Right atrium auricular region (tissue), 2 donors: Measurements from ENCODE around the gene GRIK1. TPM values are rescaled to one million over a fixed set of nuclear protein-coding genes. Genes with fewer than 3 reads are reported as not detected.

ENCODE experiments used
- DNase-seq: peaks from one replicate; pipeline ENCODE4 v3.0.0-alpha.2; 2019; ENCODE audit warnings: low spot score
- H3K27ac ChIP-seq, 2 donors: fragments of 200-600 bp; sonication (generic); 1 replicate in 1 of 2; 2 replicates in 1 of 2; pipeline ENCODE4 v1.5.1; 2016 to 2019
- H3K27me3 ChIP-seq, 2 donors: fragments of 200-600 bp; sonication (generic); one replicate each; pipeline versions ENCODE4 v1.5.1 to v1.6.0; 2017 to 2019
- H3K36me3 ChIP-seq: fragments of 200-600 bp; sonication (generic); one replicate; pipeline ENCODE4 v1.5.1; 2016
- H3K4me1 ChIP-seq, 2 donors: fragments of 200-600 bp; sonication (generic); one replicate each; pipeline versions ENCODE4 v1.5.1 to v1.6.0; 2017 to 2019
- H3K4me3 ChIP-seq, 2 donors: fragments of 200-600 bp; sonication (generic); 1 replicate in 1 of 2; 2 replicates in 1 of 2; pipeline ENCODE4 v1.5.1; 2017 to 2019; ENCODE audit warnings: mild to moderate bottlenecking in 1 of 2, moderate library complexity in 1 of 2
- H3K9me3 ChIP-seq, 2 donors: fragments of 200-600 bp; sonication (generic); one replicate each; pipeline ENCODE4 v1.5.1; 2019
- total RNA-seq, 2 donors: library from RNA; depleted of rRNA; stranded (reverse); fragments of >200 nt; gene quantifications; one replicate each; pipeline ENCODE4 v1.1.0, GENCODE V29; 2016
- TF ChIP-seq, protein P1 (sequence below), 2 donors: fragments of 200-600 bp; sonication (generic); IDR thresholded peaks; one replicate each; pipeline ENCODE4 v1.5.1; 2019; ENCODE audit warnings: antibody characterized with exemption in 2 of 2

Gene GRIK1
- total RNA-seq, 2 donors from 2014 or later = not detected

DNA sequence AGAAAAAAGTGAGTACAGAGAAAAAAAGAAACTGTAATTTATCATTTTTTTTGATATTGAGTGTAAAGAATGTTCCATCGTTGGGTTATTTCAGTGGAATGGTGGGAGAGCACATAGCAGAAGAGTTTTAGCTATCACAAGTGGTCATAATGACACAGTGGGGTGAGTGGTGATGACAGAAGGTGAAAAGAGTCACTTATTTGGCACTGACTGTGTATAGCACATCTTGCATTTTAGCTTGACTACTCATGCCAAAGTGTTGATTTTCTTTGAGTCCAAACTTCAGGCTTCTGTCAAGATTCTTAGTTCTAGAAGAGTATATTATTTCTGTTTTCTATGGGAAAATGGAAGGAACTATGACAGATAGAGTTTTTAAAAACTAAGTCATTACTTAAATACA lies 261.2 kb downstream of the GRIK1 start:
- Histone ChIP-seq H3K9me3 (no peaks in the 10 kb centered on the region), H3K4me1 (no peaks in the 10 kb centered on the region), H3K27me3 (no peaks in the 10 kb centered on the region), H3K36me3 (no peaks in the 10 kb centered on the region), H3K4me3 (no peak overlapping the region), H3K27ac (no peak overlapping the region)
- TF ChIP-seq, protein P1, sequence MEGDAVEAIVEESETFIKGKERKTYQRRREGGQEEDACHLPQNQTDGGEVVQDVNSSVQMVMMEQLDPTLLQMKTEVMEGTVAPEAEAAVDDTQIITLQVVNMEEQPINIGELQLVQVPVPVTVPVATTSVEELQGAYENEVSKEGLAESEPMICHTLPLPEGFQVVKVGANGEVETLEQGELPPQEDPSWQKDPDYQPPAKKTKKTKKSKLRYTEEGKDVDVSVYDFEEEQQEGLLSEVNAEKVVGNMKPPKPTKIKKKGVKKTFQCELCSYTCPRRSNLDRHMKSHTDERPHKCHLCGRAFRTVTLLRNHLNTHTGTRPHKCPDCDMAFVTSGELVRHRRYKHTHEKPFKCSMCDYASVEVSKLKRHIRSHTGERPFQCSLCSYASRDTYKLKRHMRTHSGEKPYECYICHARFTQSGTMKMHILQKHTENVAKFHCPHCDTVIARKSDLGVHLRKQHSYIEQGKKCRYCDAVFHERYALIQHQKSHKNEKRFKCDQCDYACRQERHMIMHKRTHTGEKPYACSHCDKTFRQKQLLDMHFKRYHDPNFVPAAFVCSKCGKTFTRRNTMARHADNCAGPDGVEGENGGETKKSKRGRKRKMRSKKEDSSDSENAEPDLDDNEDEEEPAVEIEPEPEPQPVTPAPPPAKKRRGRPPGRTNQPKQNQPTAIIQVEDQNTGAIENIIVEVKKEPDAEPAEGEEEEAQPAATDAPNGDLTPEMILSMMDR (IDR thresholded peaks at IDR 0.05) = no peak
- DNase-seq = no peak

GRCh38 chr21:29677326-29677725 lies 262.5 kb downstream of the GRIK1 start:
- H3K9me3 ChIP-seq = no peaks in the 10 kb centered on the region
- H3K27ac ChIP-seq = no peak overlapping the region
- H3K4me1 ChIP-seq = no peaks in the 10 kb centered on the region
- H3K27me3 ChIP-seq = no peaks in the 10 kb centered on the region
- no peaks in the 10 kb centered on the region for H3K36me3 ChIP-seq
- no peak for DNase-seq
- H3K4me3 ChIP-seq = no peak overlapping the region
- TF ChIP-seq, protein P1 (IDR thresholded peaks at IDR 0.05) = no peak

- no peak overlapping the region for H3K4me3 ChIP-seq
- H3K4me1 ChIP-seq = no peaks in the 10 kb centered on the region
- H3K9me3 ChIP-seq = no peaks in the 10 kb centered on the region
These were observed 263.4 kb downstream of the GRIK1 start for GRCh38 chr21:29676395-29676794.

DNA sequence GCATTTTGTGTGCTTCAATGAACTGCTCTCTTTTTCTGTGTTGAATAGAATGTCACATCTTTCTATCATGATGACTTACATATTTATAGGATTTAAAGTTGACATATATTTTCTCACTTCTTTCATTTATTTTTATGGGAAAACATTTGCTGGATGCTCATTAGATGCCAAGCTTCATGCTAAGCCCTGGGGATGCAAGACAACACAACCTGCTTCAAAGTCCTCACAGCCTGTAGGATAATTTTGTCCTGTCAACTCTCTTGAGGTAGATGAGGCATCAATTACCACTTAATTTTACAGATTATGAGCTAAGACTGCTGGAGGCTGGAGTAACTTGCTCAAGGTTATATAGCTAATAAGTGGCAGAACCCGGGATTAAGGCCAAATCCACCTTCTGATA lies 264.3 kb downstream of the GRIK1 start:
- no peaks in the 10 kb centered on the region for H3K36me3 ChIP-seq
- no peaks in the 10 kb centered on the region for H3K9me3 ChIP-seq
- no peak for DNase-seq
- H3K27me3 ChIP-seq = no peaks in the 10 kb centered on the region
- TF ChIP-seq, protein P1 (IDR thresholded peaks at IDR 0.05) = no peak
- no peaks in the 10 kb centered on the region for H3K4me1 ChIP-seq
- H3K27ac ChIP-seq = no peak overlapping the region
- no peak overlapping the region for H3K4me3 ChIP-seq

More at GRCh38 chr21:29676395-29676794, 263.4 kb downstream of the GRIK1 start:
- H3K36me3 ChIP-seq = no peaks in the 10 kb centered on the region
- no peak overlapping the region for H3K27ac ChIP-seq
- no peaks in the 10 kb centered on the region for H3K27me3 ChIP-seq
- DNase-seq = no peak
- TF ChIP-seq, protein P1 (IDR thresholded peaks at IDR 0.05) = no peak

DNA sequence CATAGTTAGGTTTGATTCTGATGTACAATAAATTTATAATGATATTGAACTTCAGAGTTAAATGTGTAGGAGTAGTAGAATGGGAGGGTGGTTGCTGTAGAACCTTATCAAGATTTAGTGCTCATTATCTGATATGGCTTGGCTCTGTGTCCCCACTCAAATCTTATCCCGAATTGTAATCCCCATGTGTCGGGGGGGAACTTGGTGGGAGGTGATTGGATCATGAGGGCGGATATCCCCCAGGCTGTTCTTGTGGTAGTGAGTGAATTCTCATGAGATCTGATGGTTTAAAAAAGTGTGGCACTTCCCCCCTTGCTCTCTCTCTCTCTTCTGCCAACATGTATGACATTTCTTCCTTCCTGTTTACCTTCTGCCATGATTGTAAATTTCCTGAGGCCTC lies 265.5 kb downstream of the GRIK1 start:
- Histone ChIP-seq H3K4me1 (no peaks in the 10 kb centered on the region), H3K27me3 (no peaks in the 10 kb centered on the region), H3K9me3 (no peaks in the 10 kb centered on the region), H3K27ac (no peak overlapping the region), H3K36me3 (no peaks in the 10 kb centered on the region), H3K4me3 (no peak overlapping the region)
- DNase-seq = no peak
- TF ChIP-seq, protein P1 (IDR thresholded peaks at IDR 0.05) = no peak

GRCh38 chr21:29673096-29673610 lies 266.6 kb downstream of the GRIK1 start:
- Histone ChIP-seq H3K36me3 (no peaks in the 10 kb centered on the region), H3K27me3 (no peaks in the 10 kb centered on the region), H3K4me3 (no peak overlapping the region), H3K9me3 (no peaks in the 10 kb centered on the region), H3K4me1 (no peaks in the 10 kb centered on the region), H3K27ac (no peak overlapping the region)
- no peak for DNase-seq
- TF ChIP-seq, protein P1 (IDR thresholded peaks at IDR 0.05) = no peak
